Measurements from ENCODE around the gene MTRF1. TPM values are rescaled to one million over a fixed set of nuclear protein-coding genes. Genes with fewer than 3 reads are reported as not detected.

The MTRF1 gene
- total and polyA plus RNA-seq, 9 of the 15 experiments (the other 6 are each of a cell fraction or from before 2014, with no cell fraction given), result 12.5 to 33.7 (median 20.1) TPM

- TF ChIP-seq GABPA (tag; conservative IDR thresholded peaks at IDR 0.05; ENCODE audit: low read depth) (peak; percentile 99), ZNF551 (CRISPR knock-in tag; IDR thresholded peaks at IDR 0.05) (no peak), ZNF140 (CRISPR knock-in tag; IDR thresholded peaks at IDR 0.05) (no peak), RBM34 (IDR thresholded peaks at IDR 0.05; ENCODE audit: borderline replicate concordance, insufficient read depth, low read length) (no peak), MTA2 (IDR thresholded peaks at IDR 0.05; ENCODE audit: low read depth) (peak; percentile 75), POU5F1 (IDR thresholded peaks at IDR 0.05; ENCODE audit: borderline replicate concordance, low read depth, low read length, partially characterized antibody) (no peak), ZNF740 (CRISPR knock-in tag; IDR thresholded peaks at IDR 0.05) (no peak), ZNF740 (tag; IDR thresholded peaks at IDR 0.05) (no peak), MTF1 (CRISPR knock-in tag; IDR thresholded peaks at IDR 0.05; ENCODE audit: borderline replicate concordance) (no peak), MED1 (CRISPR knock-in tag; IDR thresholded peaks at IDR 0.05; ENCODE audit: borderline replicate concordance) (no peak)
- TF ChIP-seq, protein P1, sequence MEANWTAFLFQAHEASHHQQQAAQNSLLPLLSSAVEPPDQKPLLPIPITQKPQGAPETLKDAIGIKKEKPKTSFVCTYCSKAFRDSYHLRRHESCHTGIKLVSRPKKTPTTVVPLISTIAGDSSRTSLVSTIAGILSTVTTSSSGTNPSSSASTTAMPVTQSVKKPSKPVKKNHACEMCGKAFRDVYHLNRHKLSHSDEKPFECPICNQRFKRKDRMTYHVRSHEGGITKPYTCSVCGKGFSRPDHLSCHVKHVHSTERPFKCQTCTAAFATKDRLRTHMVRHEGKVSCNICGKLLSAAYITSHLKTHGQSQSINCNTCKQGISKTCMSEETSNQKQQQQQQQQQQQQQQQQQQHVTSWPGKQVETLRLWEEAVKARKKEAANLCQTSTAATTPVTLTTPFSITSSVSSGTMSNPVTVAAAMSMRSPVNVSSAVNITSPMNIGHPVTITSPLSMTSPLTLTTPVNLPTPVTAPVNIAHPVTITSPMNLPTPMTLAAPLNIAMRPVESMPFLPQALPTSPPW (CRISPR knock-in tag; IDR thresholded peaks at IDR 0.05), result peak; percentile 83
- TF ChIP-seq, protein P2, sequence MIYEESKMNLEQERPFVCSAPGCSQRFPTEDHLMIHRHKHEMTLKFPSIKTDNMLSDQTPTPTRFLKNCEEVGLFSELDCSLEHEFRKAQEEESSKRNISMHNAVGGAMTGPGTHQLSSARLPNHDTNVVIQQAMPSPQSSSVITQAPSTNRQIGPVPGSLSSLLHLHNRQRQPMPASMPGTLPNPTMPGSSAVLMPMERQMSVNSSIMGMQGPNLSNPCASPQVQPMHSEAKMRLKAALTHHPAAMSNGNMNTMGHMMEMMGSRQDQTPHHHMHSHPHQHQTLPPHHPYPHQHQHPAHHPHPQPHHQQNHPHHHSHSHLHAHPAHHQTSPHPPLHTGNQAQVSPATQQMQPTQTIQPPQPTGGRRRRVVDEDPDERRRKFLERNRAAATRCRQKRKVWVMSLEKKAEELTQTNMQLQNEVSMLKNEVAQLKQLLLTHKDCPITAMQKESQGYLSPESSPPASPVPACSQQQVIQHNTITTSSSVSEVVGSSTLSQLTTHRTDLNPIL (CRISPR knock-in tag; IDR thresholded peaks at IDR 0.05), result no peak
- TF ChIP-seq, protein P3, sequence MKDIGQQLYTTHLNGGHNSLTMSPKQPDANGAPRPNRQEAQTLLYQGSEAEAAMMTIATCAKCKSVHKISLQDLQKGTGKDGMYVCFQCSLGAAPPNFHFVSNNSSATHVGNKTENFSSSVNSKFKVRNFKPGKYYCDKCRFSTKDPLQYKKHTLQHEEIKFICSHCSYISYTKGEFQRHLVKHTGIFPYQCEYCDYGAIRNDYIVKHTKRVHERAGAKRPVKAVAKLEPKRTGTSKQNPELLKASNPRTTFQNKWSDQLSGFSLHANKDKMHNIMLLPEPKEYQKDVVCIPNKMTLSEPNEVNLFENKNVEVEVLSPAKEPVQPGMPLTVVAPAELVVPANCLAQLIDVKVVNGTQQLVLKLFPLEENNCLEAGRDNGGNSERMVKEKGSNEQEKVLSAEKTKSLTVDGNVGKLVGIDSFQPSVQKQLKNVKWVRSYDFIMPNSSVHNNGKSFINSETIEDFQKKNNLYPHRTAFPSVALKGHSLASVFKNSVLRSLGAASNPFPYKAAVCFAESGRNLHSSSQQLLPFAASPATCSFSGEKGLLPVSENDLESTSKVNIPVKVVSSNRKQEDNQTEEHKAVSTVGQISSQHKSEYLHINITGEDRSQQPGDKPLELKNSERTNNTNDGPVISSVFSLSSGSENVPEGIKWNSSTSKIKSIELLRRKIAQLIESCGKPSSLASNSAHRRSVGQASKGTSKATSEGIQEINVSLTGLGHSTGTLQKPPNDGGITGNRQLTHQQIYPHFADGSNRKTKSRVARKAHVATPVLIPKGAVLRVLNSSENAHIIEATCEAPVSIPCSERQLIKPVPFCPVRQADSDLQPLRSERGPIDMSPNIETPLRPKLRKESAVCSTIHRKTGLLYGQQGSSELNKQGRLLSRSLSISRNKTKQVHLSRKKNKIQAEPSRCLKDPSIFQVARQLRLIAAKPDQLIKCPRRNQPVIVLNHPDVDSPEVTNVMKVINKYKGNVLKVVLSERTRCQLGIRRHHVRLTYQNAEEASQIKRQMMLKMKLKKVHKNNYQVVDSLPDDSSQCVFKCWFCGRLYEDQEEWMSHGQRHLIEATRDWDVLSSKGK (CRISPR knock-in tag; IDR thresholded peaks at IDR 0.05), result no peak
- TF ChIP-seq, protein P4, sequence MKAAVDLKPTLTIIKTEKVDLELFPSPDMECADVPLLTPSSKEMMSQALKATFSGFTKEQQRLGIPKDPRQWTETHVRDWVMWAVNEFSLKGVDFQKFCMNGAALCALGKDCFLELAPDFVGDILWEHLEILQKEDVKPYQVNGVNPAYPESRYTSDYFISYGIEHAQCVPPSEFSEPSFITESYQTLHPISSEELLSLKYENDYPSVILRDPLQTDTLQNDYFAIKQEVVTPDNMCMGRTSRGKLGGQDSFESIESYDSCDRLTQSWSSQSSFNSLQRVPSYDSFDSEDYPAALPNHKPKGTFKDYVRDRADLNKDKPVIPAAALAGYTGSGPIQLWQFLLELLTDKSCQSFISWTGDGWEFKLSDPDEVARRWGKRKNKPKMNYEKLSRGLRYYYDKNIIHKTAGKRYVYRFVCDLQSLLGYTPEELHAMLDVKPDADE (conservative IDR thresholded peaks at IDR 0.05; ENCODE audit: control insufficient read depth, low read depth, low read length), result peak; percentile 84
- TF ChIP-seq, protein P5, sequence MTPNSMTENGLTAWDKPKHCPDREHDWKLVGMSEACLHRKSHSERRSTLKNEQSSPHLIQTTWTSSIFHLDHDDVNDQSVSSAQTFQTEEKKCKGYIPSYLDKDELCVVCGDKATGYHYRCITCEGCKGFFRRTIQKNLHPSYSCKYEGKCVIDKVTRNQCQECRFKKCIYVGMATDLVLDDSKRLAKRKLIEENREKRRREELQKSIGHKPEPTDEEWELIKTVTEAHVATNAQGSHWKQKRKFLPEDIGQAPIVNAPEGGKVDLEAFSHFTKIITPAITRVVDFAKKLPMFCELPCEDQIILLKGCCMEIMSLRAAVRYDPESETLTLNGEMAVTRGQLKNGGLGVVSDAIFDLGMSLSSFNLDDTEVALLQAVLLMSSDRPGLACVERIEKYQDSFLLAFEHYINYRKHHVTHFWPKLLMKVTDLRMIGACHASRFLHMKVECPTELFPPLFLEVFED (CRISPR knock-in tag; conservative IDR thresholded peaks at IDR 0.05), result no peak
Measured at GRCh38 chr13:41263261-41263971, at the start of gene MTRF1 (continued).
